DMS53 (cell line): Measurements from ENCODE around the gene PTPMT1.
"Not testable (repeated sequence)": the region's sequence is repeated elsewhere in the genome, so short reads cannot be mapped to it uniquely, and the experiment has no call there.

ENCODE experiments used
- DNase-seq: peaks from one replicate; lab custom pipeline; 2025; lab: John Stamatoyannopoulos, UW

PTPMT1 gene, protein sequence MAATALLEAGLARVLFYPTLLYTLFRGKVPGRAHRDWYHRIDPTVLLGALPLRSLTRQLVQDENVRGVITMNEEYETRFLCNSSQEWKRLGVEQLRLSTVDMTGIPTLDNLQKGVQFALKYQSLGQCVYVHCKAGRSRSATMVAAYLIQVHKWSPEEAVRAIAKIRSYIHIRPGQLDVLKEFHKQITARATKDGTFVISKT

DNA sequence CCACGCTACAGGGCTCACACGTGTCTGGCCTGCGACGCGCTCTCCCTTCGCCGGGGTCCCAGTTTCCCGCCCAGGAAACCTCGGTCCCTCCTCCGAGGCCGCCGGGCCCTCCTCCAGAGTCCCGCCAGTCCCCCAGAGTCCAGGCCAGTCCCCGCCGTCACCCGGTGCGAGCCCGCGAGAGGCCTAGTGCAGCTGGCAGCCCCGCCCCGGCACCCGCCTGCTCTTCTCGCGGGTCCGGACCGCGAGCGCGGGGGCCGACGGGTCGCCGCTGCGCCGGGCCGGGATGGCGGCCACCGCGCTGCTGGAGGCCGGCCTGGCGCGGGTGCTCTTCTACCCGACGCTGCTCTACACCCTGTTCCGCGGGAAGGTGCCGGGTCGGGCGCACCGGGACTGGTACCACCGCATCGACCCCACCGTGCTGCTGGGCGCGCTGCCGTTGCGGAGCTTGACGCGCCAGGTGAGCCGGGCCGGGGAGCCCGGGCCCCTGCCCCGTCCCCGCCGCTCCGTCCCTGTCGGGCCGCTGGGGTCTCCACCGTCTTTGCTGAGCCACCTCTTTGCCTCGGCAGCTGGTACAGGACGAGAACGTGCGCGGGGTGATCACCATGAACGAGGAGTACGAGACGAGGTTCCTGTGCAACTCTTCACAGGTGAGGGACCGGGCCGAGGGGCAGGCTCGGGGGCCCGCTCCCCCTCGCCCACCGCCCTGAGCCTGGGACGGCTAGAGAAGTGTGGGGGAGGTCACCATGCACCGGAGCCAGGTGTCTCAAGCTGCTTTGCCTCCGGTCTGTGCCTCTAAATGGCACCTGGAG lies at the start of gene PTPMT1:
Gene PTPMT1 (plus strand): TSS at position 260 of the 809 bp plus-strand sequence. CDS start 24 bp downstream, at position 284.
- DNase-seq: peak; percentile 85

DNA sequence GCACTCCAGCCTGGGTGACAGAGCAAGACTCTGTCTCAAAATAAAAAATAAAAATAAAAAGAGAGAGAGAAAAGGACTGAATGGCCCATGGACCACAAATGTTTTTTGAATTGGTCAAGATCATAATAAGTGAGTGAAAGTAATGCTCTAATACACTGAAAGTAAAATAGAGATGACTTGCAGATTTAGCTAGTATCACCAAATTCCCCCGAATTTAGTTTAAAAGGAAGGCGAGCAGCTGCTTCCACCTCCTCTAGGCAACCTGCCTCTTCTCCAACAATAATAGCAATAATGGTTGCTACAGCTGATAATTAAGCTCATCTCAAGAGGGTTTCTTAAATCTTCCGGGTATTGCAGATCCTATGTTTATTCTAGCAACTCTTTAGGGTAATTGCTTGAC lies 49.2 kb upstream of the PTPMT1 start:
- no peak for DNase-seq

DNA sequence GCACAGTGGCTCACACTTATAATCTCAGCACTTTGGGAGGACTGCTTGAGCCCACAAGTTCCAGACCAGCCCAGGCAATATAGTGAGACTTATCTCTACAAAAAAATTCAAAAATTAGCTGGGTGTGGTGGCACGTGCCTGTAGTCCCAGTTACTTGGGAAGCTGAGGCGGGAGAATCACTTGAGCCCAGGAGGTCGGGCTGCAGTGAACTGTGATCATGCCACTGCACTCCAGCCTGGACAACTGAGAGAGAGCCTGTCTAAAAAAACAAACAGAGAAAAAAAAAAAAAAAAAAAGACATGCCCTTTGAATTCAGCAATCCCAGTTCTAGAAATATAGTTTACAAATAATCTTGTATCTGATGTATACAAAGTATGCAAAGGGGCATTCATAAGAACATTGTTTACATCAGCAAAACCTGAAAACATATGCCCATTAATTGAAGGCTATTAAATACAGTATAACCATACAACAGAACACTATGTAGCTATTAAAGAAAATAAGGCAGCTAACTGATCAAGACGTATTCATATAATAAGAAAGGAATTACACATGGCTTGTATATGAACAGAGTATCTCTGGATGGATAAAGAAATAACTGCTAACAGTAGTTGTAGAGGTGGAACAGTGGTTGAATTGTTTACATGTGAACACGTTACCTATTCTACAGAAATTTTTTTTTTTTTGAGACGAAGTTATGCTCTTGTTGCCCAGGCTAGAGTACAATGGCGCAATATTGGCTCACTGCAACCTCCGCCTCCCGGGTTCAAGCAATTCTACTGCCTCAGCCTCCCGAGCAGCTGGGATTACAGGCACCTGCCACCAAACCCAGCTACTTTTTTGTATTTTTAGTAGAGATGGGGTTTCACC lies 48.2 kb upstream of the PTPMT1 start:
- no peak for DNase-seq

DNA sequence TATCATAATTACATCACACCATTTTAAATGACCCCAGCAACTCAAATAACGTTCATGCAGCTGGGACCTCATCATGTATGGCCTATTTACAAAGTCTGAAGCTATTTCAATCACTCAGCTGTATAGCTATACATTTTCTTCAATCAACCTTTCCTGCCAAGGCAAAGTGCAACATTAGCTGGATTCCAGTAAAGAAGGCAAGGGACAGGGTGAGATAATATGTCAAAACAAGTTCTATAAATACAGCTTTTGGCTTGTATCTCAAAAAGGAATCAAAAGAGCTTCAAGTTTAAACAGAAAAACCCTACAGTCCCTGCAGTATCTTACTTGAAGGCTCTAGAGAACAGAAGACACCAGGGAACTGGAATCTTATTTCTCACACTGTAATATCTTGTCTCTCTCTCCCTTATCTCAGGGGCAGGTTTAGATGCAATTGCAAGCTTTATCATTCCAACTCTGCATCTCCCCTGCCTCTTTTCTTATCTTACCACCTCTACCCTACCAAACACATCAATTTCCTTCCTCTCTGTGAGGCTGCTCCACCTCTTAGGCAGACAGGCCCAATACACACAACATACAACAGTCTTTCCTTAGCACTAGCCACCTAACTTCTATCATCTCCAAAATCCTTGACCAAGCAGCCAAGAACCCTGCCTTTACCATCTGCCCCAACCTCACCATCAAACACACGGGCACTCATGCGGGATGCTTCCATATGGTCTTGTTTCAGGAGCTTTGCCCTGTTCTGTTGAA lies 47.0 kb upstream of the PTPMT1 start:
- DNase-seq: no peak

DNA sequence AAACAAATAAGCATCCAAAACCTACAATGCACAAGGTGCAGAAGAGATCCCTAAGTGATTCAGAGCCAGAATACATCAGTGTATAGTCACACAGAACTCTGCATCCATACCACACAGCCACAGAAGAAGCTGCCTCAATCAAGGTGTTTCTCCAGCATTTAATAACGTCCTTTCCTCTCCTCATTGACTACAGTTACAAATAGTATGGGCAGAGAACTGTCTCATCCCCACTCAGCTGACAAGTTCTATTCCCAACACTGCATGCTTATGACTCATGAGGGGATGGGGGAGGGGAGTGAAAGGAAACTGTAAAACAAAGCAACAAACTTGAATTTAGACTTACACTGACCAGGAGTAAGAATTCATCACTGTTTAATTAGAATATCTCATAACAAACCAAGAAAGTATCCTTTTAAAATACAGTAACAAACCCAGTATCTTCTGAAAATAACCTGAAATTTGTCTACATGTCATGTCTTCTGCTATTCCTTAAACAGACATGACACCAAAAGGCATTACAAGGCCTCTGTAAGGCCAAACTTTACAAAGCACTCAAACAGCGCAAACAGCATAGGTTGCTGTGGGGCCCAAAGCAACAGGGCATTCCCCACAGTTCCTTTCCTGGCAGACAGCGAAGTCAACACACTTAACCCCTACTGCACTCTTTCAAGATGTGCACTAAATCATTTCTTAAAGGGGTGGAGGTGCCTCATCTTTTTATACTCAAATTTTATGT lies 41.7 kb upstream of the PTPMT1 start:
- DNase-seq: peak; percentile 67

DNA sequence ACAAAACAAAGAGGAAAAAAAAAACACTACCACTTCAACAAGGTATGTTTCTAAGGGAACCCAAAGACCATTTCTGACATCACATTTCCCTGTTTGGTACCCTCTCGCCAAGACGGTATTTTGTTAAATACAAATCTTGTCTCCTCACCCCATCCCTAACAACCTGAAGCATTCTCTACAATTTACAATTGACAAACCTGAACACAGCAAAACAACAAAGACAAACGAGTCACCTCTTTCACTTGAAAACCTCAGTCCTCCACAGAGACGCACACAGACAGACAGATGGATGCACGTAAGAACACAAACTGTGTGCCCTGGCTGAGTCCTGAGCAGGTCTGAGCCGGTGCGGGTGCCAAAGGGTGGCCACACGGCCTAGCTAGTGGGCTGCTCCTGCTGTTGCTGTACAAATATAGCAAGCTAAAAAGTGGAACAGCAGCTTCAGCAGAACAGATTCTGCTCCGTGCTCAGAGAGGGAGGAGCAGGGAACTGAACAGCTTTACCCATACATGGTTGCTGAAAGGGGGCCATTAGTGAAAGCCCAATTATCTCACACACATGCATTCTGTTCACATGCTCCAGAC lies 41.0 kb upstream of the PTPMT1 start:
- DNase-seq: peak; percentile 63

DNA sequence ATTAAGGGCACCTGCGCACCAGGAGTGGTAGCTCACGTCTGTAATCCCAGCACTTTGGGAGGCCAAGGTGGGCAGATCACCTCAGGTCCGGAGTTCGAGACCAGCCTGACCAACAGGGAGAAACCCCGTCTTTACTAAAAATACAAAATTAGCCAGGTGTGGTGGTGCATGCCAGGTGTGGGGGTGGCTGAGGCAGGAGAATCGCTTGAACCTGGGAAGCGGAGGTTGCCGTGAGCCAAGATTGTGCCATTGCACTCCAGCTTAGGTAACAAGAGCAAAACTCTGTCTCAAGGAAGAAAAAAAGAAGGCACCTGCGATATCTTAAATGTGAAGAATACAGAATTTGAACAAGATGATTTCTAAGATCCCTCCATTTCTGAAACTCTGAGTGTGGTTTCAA lies 39.4 kb upstream of the PTPMT1 start:
- not testable (repeated sequence) for DNase-seq

DNA sequence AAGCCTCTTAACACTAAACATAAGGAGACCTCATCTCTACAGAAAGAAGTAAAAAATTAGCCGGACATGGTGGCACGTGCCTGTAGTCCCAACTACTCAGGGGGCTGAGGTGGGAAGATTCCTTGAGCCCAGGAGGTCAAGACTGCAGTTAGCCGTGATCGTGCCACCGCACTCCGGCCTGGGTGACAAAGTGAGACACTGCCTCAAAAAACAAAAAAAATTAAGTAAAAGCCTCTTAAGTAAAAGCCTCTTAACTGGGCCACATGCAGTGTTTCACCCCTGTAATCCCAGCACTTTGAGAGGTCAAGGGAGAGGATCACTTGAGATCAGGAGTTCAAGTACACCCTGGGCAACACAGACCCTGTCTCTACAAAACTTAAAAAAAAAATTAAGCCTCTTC lies 38.2 kb upstream of the PTPMT1 start:
- no peak for DNase-seq

DNA sequence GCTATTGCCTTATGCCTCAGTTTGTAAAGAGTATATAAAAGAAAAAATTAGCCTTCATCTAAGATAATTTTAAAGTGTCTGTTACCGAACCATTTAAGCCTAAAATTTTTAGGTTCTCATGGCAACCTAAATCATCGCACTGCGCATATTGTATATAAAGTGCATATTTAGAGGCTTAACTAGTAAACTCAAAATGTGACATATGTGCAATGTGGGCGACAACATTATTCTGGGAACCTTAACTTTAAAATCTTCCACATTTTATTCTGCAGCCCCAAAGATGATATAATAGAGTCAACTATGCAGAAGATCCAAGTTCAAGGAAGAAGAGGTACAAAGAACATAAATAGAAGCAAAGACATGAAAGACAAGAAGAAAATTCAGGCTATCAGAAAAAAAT lies 35.4 kb upstream of the PTPMT1 start:
- DNase-seq: no peak

DNA sequence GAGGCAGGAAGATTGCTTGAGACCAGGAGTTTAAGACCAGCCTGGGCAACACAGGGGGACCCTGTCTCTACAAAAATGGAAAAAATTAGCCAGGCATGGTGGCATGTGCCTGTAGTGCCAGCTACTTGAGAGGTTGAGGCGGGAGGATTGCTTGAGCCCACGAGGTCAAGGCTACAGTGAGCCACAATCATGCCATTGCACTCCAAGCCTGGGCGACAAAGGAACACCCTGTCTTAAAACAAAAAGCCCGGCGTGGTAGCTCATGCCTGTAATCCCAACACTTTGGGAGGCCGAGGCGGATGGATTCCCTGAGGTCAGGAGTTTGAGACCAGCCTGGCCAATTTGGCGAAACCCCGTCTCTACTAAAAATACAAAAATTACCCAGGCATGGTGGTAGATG lies 34.7 kb upstream of the PTPMT1 start:
- DNase-seq: not testable (repeated sequence)

DNA sequence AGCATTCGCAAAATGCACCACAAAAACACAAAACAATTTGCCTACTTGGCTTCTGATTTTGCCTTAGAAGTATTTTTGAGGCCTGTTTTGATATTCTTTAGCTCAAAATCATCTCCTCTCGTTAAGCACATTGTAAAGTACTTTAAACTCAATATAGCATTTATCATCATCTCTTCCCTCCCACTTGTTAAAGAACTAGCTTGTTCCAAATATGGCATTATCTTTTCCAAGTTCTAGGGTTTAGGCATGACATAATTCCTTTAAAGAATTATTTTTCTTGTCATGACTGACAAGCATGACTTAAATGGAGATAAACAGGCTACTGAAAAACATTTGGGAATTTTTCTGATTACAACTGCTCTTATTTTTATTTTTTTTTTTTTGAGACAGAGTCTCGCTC lies 33.7 kb upstream of the PTPMT1 start:
- DNase-seq: no peak

DNA sequence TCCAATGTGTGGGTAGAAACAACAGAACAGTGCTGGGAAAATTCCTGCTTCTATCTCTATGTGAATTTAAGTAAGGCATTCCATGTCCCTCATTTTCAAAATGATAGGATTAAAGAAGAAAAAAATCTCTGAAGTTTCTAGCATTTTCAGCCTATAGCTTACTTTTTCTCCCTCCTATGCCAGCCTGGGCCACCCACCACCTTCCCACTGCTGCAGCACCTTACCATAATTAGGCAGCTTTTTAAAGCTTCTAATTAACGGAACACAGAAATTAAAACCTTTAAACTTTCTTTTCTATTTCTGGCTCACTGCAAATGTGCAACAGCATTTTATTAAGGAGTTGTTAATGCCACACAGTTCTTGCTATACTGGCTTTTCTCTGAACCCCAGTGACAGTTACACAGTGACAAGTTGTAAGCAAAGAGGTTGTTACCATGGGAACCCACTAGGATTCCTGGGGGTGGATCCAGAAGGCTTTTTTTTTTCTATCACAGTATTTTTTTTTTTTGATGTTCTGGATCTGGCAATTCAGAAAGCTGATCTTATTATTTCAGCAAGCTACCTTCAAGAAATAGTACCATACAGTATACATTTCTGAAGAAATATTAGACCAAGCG lies 32.7 kb upstream of the PTPMT1 start:
- DNase-seq: peak; percentile 41

DNA sequence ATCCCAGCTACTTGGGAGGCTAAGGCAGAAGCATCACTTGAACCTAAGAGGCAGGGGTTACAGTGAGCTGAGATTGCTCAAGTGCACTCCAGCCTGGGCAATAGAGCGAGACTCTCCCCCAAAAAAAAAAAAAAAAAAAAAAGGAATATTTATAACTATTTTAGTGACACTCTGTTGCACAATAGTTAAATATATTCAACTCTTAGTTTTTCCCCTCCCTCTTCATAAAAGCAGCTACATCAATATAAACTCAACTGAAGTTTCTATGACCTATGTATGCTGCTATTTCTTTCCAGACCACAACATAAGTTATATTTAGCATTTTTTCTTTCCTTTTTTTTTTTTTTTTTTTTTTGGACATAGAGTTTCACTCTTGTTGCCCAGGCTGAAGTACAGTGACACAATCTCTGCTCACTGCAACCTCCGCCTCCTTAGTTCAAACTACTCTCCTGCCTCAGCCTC lies 31.7 kb upstream of the PTPMT1 start:
- DNase-seq: no peak

DNA sequence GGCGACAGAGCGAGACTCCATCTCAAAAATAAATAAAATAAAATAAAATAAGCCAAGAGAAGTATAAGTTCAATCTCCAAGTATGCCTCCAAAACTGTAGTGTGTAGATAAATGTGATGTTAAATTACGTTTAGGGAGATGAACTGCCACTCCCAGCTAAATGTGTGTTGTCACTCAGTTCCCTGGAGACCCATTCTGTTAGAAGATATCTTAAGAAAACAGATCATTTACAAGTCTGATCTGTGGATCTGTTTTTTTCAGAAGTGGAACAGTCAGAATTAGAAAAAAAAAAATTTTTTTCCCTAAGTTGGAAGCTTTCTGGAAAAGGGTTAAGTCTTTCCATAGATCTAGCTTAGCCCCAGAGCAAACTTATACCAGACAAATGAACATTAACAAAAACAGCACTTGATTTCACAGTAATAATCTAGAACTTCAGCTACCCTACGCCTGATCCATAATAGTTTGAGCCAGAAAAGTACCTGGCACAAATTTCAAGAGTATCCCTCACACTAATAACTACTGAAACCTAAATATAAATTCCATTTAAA lies 30.6 kb upstream of the PTPMT1 start:
- no peak for DNase-seq

DNA sequence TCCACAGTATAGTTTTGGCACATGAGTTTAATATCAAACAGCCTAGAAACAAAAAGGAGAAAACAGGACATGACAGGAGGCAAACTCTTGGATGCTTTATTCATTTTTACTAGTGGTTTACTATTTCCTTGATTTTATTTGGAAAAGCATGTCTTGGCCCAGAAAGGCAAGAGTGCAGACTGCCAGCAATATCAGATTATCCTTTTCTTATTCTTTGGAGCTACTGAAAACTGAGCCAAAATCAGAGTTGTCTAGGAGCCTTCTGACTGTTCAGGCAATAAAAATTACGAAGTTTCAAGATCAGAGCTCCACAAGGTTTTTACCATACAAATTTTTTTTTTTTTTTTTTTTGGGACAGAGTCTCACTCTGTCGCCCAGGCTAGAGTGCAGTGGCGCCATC lies 28.5 kb upstream of the PTPMT1 start:
- no peak for DNase-seq

DNA sequence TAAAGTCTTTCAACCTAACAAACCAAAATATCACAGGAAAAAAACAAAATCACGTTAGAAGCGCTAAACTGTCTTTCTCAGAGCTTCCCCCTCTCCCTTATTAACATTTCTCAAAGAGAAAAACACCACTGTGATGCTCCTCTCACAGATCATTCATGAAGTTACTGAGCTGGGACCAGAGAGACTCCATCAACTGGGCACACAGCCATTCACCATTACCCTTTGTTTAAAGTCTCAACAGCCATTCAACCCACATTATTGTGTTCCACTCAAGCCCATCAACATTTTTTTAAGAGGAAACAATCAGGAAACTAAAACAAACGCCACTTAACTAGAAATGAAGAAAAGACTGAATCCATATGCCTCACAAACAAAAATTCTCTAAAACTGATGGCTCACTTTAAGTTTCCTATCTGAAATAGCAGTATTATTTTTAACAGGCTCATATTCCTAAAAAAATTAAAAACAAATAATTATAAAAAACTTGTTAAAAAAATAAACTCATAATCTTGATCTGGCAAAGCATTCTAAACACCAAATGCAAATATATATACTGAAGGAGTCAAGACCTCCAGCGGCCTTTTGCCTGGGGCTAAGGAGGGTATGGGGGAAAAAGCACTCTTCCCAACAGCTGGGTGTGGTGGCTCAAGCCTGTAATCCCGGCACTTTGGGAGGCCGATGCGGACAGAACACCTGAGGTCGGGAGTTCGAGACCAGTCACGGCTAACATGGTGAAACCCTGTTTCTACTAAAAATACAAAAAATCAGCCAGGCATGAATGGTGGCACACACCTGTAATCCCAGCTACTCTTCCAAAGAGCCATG lies 26.4 kb upstream of the PTPMT1 start:
- DNase-seq: peak; percentile 28

DNA sequence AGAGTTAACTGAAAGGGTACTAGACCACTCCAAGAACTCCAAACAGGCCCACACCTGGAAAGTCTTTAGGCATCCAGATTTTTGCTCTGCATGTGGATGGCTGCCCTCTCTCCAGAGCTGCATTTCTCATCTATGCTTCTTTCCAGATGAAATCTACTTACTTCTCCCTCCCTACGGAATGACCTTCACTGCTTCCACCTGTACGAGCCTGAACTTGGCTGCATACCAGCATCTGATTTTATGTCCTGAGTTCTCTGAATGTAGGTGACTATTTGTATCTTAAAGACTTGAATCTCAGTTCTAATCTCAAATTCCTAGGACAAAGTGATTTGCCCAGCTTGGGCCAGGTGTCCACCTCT lies 25.7 kb upstream of the PTPMT1 start:
- no peak for DNase-seq

DNA sequence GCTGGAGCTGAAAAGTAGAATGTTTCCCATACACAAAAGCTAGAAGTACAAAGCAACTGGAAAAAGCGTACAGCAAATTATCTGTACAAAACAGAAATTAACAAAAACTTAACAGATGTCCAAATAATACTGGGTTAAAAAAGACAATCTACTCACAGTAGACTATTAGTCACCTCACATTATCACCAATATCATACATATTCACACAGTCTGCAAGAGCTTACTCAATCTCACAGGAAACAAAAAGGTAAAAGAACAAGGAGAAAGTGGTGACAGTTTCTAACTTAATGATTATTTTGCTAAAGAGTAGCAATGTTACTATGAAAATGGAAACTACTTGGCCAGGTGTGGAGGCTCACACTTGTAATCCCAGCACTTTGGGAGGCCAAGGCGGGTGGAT lies 24.3 kb upstream of the PTPMT1 start:
- no peak for DNase-seq

DNA sequence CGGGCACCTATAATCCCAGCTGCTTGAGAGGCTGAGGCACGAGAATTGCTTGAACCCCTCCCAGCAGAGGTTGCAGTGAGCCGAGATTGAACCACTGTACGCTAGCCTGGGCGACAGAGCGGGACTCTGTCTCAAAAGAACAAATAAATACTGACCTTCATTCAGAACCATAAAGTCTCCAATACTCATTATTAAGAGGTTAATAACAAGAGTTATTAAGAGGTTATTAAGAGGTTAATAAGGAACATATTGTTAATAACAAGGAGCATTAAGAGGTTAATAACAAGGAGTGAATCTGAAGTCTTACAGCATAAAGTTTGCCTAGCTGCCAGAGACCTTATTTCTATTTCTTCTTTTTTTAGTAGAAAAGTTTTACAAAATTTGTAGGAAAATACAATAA lies 20.1 kb upstream of the PTPMT1 start:
- no peak for DNase-seq
